CD1c-positive myeloid dendritic cell (primary cell): ENCODE measurements around the gene CISH.

ENCODE experiments used
- DNase-seq: peaks from one replicate; pipeline ENCODE4 v3.0.0-alpha.2; 2016; ENCODE audit errors: extremely low spot score

The CISH gene, protein sequence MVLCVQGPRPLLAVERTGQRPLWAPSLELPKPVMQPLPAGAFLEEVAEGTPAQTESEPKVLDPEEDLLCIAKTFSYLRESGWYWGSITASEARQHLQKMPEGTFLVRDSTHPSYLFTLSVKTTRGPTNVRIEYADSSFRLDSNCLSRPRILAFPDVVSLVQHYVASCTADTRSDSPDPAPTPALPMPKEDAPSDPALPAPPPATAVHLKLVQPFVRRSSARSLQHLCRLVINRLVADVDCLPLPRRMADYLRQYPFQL

DNA sequence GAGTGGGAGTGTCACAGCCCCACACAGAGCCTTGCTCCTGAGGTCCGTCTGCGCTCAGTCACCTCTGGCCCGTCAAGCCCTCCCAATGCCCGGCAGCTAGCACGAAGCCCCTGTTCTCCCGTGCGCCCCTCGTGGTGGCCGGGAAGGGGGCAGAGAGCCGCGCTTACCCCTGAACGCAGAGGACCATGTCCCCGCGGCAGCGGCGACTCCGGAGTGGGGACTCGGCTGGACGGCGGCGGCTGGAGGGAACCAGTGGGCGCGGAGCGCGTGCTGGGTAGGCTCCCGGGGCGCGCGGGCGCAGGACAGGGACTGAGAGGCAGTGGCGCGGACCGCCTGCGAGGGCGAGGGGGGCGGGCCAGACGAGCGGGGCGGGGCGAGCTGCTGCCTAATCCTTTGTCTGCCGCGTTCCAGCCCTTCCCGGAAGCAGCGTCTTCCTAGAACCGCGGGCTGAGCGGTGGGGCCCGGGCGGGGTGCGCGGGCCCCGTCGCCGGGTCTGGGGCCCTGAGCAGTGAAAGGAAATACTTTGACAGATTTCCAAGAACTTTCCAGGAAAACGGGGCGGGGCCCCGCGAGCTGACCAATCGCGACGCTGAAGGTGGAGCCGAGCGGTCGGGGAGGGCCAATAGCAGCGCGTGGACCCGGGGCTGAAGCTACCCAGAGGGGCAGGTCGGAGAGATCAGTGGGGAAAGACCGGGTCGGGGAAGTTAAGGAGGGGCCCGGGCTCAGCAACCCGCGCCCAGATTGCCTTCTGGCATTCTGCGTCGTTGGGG is at the start of gene CISH:
Gene CISH, minus strand, starts transcription at position 311 of the 770 bp plus-strand sequence. Its CDS starts 124 bp downstream, at position 187.
- DNase-seq: peak; percentile 100

DNA sequence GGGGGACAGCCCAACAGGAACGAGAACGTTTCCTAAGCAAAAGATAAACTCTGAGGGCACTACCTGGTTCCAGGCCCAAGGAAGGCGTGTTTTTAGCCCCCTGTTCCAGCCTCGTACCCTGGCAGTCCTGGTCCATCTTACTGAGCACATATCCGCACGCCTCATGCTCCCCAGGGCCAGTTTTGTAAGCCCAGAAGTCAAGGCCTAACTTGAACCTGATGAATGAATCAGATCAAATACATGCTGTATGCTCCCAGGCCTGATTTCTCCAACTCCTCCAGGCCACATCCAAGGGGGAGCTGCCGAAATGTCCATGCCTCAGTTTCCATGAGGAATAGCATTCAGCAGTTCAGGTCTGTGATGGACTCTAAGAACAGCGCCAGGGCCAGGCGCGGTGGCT is 48.8 kb upstream of the CISH start:
- no peak for DNase-seq

DNA sequence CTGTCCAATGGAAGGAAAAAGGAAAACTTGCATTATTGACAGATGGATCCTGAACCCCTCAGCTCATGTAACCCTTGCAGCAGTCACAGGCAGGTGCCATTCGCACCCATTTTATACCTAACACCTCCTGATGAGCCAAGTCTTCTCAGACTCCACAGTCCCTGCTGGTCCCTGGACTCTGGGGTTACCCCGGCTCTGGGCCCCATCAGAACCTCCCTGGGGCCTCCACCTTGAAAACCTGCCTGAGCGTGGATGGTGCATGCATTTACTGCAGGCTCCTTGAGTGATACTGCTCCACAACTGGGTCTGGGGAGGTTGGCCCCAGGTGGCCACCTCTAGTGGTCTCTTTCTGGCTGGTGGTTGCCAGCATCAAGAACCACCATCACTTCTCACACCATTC is 47.3 kb upstream of the CISH start:
- DNase-seq: no peak

DNA sequence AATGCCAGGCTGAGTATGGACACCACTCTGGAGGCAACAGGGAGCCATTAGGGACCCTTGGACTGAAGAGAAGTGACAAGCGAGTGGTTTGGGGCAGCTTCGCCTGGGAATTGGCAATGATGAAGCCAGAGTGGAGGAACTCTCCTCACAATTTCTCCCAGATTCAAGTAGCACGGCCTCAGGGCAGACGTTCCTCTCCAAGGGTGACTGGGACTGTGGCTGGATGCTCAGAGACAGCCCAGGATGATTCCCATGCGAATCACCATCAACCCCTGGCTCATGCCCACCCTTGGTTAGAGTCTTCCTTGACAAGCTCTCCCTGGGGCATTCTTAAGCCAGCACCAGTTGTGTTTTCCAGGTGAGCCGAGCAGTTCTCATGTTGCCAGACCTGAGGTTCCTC is 46.8 kb upstream of the CISH start:
- DNase-seq: no peak

DNA sequence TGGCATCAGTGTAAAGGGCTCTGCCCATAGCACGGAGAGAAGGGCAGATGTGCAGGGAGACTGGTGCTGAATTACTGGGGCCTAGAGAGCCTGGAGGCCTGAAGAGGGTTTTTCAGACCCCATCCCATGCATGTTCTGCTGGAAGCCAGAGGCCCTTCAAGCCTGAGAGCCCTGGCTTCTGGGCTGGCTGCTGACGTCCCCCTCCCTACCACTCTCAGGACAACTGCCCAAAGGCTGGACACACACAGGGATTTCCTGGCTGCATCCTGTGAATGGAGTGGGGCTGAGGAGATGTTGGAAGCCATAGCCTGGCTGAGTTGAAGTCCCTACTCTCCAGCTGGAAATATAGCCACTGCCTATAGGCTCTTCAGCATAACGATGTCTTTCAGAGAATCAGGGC is 46.2 kb upstream of the CISH start:
- no peak for DNase-seq

DNA sequence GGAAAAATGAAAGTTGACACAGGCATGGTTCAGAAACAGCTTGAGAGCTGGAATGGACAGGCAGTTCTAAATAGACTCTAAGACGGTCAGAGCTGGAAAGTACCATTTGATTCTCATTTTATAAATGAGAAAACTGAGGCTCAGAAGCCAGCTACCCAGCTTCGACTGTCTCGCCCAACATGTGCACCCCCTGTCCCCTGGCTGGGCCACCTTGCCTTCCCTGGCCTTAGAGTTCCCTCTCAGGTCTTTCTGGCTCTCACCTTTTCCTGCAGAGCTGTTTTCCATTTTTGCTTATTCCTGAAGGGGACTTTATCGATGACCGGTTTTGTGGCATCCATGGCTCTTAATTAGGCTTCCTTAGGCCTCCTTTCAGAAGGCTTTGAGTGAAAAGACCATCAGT is 45.8 kb upstream of the CISH start:
- DNase-seq: no peak

DNA sequence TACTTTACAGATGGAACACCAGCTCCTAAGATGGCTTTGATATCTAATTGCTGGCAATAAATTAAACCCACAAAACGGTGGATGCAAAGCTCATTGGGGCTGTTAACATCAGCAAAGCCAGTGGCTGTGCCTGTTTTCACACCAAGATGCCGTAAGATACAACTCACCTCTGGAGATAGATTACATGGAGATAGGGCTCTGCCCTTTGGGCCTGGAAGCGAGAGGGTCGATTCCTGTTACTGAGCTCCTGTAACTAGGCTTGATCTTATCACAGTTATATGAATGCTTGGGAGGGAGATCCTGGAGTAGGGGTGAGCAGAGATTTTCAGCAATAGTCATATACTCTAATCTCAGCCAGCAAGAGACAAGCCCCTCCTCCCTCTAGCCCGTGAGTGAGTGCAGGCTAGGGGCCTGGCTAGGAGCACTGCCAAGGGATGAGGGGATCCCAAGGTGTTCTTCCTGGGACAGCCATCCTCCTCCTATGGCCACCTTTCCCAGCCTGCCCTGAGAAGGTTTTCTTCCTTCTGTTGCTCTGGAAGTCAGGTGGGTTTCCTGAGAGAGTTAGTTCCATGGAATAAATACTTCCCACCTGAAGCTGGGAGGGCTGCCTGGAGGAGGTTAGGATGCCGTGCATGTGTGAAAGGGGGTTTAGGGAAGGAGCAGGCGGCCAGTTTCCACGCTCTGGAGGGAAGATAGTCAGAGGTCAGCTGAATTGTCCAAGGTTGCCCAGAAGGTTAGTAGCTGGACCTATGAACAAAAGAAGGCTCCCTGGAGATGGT is 45.0 kb upstream of the CISH start:
- no peak for DNase-seq

DNA sequence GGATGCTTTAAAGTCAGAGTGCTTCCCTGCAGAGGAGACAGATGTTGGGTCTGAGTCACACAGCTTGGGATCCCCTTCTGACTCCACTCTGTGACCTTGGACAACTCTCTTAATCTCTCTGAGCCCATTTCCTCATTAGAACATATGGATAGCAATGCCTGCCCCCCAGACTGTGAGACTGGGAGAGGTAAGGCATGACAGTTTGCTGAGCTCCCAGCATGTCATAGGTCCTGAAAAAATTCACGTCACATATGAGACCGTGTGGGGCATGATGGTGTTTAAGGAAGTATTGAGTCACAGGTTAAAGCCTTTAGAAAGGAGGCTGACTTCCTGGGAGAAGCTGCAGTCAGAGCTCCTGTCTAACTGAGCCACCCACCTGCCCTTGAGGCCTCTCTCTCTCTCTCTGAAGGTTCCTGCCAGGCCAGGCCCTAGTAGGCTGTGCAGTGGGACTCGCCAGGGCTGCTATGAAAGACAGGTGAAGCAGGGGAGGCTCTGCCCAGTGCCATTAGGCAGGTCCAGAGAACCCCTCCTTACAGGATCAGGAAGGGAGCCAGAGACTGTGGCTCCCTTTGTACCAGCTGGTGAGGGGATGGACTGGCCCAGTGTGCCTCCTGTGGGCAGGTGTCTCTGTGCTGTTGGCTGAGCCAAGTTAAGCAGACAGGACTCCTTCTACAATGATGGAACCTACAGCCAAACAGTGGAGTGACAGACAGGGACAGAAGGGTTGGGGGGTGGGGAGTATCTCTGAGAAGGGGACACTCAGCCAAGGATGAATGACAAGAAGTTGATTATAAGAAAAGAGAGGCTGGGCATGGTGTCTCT is 43.6 kb upstream of the CISH start:
- DNase-seq: peak; percentile 69

DNA sequence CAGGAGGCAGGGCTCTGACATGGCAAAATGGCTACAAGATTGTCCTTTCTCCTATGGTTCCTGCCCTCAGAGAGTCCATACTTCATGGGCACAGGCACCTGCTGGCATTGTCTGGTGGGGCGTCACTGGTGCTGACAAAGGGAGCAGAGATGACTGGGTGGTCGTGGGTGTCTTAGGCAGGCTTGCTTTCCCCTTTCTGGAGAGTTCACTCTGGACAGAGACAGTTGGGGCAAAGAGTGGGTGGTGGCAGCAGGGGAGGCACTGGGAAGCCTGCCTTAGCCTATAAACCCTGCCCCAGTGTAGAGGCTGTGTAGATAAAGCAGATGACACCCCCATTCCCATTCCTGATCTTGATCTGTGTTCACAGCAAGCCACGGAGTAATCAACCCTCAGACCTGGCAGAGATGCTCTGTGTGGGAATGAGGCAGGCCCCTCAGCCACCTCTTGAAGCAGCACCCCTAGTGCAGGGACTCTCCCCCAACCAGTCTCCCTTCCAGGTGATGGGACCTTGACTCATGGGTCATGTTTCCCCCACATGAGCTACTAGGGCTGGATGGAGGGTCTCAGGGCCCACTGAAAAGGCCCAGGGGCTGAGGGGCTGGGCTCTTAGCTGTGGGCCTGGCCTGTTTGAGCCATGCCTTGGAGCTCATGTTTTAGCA is 42.5 kb upstream of the CISH start:
- no peak for DNase-seq

DNA sequence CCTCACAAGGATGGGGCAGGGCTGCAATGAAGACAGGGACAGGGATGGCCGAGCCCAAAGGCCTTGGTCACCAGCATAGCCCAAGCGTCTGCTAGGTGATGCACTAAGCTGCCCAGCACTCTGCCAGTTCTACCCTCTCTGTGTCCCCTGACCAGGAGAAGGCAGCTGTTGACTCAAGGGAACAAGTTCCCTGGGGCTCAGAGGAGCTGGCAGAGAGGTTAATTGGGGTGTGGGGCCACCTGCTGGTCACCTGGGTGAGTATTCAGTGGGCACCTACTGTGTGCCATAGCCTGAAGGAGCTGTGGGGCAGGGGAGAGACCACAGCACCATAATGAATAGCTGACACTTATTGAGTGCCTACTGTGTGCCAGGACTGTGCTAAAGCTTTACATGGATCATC is 41.1 kb upstream of the CISH start:
- peak; percentile 43 for DNase-seq

DNA sequence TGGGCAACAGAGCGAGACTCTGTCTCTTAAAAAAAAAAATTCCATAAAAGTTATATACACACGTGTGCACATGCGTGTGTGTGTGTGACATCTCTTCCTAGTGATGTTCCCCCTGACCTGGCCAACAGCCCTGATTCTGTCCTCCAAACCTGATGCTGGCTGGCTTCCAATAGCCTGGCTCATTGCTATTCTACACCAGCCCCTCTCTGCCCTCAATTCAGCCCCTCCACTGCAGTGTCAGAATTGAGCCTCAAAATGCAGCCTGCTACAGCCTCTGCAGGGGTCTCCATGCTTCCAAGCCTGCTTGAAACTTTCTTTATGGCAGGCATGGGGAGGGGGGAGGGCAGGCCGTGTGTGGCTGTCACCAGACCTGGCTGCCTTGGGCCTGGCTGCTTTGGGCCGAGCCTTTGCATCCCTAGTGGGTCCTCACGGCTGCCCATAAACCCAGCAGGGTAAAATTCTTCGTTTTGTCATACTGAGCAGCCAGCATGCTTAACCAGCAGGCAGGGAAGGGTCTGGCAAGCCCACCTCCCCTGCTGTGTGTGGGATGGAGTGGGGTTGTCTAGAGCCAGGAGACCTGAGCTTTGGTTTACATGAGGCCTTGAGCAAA is 40.5 kb upstream of the CISH start:
- DNase-seq: no peak

DNA sequence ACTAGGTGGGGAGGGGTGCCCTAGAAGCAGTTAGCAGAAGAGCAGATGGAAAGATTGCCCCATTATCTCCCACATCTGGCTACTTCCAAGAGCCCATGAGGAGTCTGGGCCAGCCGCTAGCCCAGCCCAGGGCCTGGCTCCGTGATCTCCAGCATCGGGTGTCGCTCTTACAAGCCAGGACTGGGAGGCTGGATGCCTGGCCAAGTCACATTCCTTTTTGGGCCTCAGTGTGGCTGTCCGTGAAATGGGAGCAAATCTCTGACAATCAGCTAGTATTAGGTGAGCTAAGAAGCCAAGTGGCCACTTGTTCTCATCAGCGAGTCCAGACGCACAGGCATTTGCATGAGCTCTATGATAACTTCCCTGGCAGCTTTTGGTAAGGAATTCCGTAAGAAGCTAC is 39.9 kb upstream of the CISH start:
- DNase-seq: no peak

DNA sequence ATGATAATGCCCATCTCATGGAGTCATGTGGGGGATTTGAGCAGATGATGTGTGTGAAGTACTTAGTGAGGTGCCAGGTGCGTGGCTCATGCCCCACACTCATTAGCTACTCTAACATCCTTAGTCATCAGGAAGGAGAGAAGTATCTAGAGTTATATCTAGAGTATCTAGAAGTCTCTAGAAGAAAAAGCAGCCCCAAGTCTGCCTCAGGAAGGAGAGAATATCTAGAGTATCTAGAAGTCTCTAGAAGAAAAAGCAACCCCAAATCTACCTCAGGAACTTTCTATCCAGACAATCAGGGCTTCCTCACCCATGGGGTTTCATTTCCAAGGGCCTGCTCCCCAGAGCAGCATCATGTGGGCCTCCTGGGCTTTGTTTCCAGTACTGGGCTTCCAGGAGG is 38.4 kb upstream of the CISH start:
- no peak for DNase-seq

DNA sequence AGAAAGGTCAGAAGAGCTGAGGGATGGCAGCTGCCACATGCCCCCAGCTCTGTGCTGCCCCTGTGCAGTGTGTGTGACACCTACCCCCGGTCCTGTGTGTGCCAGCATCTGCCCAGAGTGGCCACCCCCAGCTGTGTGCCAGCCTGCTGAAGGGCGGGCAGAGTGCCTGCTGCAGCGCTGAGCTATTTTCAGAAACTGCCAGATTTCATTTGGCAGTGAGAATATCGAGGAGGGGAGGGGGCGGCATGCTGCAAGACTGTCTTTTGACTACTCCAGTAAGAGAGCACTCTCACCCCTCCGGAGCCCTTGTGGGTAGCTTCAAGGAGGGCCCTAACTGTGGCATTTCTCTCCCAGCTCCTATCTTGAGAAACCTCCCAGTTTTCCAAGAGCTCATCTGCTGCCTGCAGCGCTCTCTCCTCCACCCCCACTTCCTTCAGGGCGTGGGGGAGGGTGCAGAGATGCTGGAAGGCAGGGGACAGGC is 37.9 kb upstream of the CISH start:
- DNase-seq: no peak

DNA sequence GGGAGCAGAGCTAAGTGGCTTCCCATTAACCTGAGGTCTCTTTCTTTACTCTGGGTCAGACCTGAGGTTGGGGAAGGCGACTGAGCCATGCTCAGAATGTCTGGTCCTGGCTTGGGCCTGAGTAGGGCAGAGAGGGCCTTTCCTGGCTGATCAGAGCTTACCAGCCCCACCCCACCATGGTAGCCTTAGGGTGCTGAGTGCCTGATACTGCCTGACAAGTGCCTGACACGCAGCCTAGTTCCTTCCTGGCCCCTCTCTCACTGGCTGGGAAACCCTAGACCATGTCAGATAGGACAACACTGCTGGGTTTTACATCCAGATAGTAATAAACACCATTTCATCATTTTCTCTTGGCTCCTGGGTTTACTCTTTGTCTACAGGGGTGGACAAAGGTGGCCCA is 37.4 kb upstream of the CISH start:
- no peak for DNase-seq

DNA sequence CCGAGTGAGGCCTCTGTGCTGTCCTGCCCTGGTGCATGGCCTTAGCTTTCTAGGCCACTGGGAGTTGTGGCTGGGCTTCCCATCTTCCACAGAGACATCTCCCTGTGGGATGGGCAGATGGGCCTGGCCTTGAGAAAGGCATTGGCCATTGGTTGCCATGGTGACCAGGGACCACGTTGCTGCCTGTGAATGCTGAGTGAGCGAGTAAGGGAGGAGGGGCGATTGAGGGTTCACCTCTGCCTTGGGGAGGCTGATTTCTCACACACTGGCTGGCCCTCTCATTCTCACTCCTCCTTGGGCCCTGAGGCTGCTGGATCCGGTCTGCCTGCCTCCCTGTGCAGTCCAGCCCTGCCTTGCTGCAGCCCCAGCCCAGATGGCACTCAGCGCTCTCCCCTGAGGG is 36.7 kb upstream of the CISH start:
- no peak for DNase-seq

DNA sequence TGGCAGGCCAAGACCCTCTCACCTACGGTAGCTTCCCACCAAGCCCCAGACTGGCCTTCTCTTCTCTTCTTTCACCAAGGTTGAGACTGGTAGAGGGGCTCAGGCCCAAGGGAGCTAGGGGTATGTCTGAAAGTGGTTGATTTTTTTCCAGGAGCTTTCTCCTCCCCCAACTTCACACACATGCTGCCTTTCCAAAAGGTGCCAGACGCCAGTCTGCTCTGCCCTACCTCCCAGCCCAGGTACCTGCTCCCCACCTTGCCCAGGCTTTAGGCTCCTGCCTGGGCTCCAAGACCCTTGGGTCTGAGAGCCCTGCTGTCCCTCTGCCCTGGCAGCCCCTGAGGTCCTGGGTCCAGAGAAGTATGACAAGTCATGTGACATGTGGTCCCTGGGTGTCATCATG is 33.8 kb upstream of the CISH start:
- DNase-seq: no peak

DNA sequence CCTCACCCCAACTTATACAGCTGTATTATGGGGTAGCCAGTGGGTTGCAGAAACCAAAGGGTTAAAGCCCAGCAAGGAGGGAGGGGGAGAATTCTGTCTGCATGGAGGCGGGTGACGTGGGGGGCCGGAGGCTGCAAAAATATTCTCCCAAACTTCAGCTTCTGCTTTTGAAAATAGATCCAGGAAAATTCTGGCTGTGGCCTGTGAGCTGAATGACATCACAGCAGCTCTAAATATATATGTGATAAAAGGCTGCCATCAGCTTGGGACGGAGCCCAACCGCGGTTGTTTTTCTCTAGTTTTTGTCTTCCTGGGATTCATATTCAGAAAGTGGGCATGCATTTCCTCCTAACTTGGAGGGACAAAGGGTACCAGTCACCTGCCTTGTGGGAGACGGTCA is 33.0 kb upstream of the CISH start:
- DNase-seq: no peak

DNA sequence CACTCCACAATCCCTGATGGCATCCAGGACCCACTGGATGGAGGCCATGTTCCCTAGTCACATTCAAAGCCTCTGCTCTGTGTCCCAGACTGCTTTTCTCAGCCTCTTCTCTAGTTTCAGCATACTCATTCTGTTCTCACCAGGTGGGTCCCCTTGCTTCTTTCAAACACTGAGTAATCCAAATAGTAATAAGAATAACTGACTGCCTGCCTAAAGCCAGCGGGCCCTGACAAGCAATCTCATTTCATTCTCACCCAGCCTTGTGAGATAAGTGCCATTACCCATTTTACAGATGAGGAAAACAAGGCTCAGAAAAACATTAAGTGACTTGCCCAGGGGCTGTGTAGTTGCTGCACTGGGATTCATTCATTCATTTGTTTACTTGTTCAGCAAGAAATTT is 30.8 kb upstream of the CISH start:
- no peak for DNase-seq

DNA sequence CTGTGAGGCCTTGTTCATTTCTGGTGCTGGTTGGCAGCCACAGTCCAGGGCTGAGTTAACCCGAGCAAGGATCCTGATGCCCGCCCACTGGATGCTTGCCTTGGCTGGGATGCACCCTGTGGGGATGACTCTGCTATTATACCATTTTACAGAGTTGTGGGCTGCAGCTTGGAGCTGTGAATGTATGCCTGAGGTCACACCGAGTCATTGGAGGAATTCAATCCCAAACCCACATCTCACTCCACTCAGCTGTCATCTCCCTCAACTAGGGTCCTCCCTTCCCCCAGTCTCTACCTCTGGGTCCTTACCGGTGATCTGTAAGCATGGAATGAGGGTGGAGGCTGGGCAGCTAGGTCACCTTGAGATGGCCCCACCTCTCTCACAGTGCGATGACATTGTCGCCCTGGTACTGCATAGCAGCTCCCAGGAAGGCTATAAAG is 27.5 kb upstream of the CISH start:
- DNase-seq: no peak

DNA sequence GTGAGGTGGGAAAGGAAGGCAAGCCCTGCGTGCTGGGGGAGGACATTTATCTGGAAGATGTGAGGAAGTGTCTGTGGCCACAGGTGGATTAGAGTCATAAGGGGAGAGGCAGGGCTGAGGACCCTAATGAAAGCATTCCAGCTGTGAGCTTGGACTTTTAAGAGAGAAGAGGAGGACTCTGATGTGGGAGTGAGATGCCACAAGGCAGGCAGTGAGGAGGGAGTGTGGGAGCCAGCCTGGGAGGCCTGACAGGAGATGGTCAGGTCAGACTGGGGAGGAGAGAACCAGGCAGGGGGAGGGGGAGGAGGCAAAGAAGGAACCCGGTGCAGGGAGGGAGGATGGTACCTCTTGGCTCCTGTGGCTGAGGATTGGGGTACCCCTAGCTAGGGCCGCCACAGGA is 26.4 kb upstream of the CISH start:
- no peak for DNase-seq
